SIG-M5 treated with dmso at 0.1 percent for 504 hours (cell line): ENCODE results near the gene SYNPO2.
A peak's percentile ranks its signal among the peaks of the same experiment; 100 is the strongest.
"Not testable (repeated sequence)": the region's sequence is repeated elsewhere in the genome, so short reads cannot be mapped to it uniquely, and the experiment has no call there.

Experiments used
- DNase-seq: peaks from one replicate; lab custom pipeline; 2025; ENCODE audit not compliant: unreplicated experiment; lab: John Stamatoyannopoulos, UW

SYNPO2 gene

GRCh38 chr4:119028296-119028695, 139.6 kb downstream of the SYNPO2 start:
- no peak for DNase-seq

GRCh38 chr4:119029847-119030535, 141.3 kb downstream of the SYNPO2 start:
- no peak for DNase-seq

GRCh38 chr4:119030536-119030890, 141.9 kb downstream of the SYNPO2 start:
- DNase-seq = no peak

GRCh38 chr4:119031218-119031617, 142.6 kb downstream of the SYNPO2 start:
- no peak for DNase-seq

- DNase-seq = no peak
These were observed 144.4 kb downstream of the SYNPO2 start for GRCh38 chr4:119032921-119033685.

GRCh38 chr4:119034276-119035008, 145.8 kb downstream of the SYNPO2 start:
- no peak for DNase-seq

GRCh38 chr4:119035951-119036737, 147.5 kb downstream of the SYNPO2 start:
- no peak for DNase-seq

GRCh38 chr4:119037709-119038108, 149.1 kb downstream of the SYNPO2 start:
- DNase-seq = no peak

GRCh38 chr4:119038116-119038841, 149.6 kb downstream of the SYNPO2 start:
- DNase-seq = no peak

- DNase-seq = no peak
These were observed 150.5 kb downstream of the SYNPO2 start for GRCh38 chr4:119039160-119039559.

GRCh38 chr4:119039779-119040178, 151.1 kb downstream of the SYNPO2 start:
- DNase-seq = no peak

GRCh38 chr4:119040261-119040660, 151.6 kb downstream of the SYNPO2 start:
- DNase-seq = no peak

GRCh38 chr4:119040694-119041185, 152.1 kb downstream of the SYNPO2 start:
- no peak for DNase-seq

GRCh38 chr4:119041396-119041795, 152.7 kb downstream of the SYNPO2 start:
- DNase-seq = no peak

GRCh38 chr4:119041951-119042560, 153.4 kb downstream of the SYNPO2 start:
- DNase-seq = peak; percentile 69

GRCh38 chr4:119046263-119046662, 157.6 kb downstream of the SYNPO2 start:
- no peak for DNase-seq

GRCh38 chr4:119047059-119047458, 158.4 kb downstream of the SYNPO2 start:
- not testable (repeated sequence) for DNase-seq

- DNase-seq = no peak
These were observed 159.8 kb downstream of the SYNPO2 start for GRCh38 chr4:119048446-119048845.

GRCh38 chr4:119049342-119049741, 160.7 kb downstream of the SYNPO2 start:
- no peak for DNase-seq
